GM19397 (cell line): ENCODE data around the gene TOP2A.

Experiments used
- ATAC-seq: cut with Tn5 transposase; IDR thresholded peaks from one replicate; pipeline ENCODE4 v1.9.1; 2021; ENCODE audit warnings: mild to moderate bottlenecking, moderate library complexity; ENCODE audit not compliant: unreplicated experiment

TOP2A gene

DNA sequence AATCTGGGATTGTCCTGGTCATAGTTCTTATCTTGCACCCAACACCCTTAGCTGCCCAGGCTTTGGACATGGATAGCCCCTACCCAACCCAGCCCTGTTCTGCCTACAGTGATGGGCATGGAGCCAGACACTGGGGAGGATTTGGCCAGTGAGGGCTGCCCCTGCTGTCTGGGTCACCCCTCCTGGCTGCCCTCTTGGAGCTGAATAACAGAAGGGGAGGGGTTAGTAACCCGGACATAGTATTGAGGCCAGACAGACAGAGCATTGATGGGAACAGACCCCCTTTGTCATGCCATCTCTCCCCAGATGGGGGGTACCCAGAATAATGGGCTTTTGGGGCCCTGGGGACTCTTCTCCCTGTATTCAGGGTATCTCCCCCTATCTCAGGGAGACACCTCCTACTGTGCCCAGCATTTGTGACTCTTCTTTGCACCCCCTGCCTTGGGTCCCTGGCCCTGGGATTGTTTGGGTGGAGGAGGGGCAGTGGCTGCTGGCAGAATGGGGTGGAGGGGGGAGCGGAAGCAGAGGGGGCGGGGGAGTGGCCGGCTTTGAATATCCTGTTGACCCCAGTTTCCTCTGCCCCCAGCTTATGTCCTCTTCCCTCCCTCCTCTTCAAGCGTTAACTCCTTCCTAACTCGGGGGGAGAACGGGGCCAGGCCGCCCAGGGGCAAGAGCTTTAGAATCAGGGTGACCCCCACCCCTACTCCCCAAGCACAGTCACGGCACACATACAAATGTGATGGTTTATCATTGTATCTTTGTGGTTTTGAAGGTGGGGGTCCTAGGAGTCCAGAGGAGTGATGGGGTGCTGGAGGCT is 70.2 kb downstream of the TOP2A start:
- ATAC-seq: no peak

DNA sequence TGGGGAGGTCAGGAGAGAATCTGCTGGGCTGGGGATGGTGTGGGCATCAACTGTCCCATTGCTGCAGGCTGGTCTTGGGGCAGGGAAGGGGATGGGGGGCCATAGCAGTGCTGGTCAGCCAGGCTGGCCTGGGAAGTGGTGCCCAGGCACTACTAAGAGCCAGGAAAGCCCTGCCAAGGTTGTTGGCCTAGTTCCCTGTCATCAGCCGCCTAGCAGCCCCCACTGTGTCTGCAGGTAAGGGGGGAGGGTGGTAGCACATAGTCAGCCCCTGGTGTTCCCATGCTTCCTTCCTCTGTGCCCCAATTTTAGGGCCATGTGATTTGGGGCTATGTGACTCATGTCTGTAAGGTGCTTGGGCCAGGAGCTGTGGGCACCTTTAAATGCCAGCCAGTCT is 70.9 kb downstream of the TOP2A start:
- no peak for ATAC-seq

DNA sequence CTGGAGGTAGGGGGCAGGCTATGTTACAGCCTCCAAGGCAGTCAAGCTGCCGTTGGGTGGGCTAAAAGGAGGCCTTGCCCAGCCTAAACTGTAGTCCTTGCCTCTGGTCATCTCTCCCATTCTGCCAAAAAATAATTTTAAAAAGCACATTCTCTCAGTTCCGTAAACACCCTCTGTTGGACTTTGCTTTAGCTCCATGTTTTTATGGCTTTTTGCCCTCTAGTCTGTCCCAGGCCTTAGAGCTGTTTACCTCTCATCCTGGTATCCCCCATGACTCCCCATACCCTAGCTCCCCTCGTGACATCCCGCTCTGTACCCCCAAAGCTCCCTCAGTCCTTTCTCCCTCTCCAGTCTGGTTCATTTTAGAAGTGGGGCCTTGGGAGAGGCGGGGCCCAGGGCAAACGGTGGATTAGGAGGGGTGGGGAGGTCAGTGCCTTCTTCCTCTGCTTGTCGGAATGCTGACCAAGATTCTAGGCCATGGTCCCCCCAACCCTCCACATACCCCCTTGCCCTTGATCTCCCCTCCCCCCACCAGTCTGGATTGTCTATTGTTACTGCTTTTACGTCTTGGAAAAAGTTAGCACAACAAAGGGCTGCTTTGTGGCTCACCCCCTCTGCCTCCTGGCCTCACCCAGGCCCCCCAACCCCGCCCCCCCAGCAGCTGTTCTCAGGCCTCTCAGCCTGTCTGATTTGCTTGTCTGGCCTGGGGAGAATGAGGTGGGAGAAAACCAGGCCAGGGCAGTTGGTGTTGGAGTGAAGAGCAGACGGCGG is 71.5 kb downstream of the TOP2A start:
- no peak for ATAC-seq

DNA sequence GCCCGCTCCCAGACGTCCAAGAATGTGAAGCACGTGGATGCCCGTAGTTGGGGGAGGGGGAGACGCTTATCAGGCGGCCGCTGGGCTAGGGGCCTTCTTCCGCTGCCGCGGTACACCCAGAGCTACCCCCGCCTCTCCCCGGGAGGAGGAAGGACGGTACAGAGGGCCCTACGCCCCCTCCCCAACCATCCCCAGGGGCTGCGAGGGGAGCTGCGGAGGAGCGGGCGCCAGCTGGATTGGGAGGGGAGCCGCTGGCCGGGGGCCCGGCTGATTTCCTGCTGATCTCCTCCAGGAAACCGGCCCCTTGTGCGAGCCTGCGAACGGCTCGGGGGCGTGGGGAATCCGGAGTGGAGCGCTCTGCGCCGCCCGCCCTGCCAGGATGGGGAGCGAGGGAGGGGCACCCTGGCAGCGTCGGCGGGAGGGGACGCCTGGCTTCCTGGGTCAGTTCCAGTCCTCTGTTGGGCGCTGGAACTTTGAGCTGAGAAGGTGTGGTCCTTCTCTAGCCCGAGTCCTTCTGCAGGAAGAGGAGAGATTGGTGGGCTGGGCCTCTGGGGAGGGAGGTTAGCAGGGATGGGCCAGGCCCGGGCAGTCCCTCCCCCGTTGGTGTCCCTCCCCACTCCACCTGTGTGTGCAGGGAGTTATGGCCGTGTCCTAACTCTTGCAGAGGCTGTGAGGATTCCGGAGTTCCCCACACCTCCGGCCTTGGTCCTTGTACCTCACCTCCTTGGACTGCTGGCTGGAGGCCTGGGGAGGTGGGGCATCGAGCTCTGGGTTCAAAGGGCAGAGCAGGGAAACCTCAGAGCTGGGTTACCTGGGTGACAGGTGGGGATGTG is 72.3 kb downstream of the TOP2A start:
- ATAC-seq: no peak

DNA sequence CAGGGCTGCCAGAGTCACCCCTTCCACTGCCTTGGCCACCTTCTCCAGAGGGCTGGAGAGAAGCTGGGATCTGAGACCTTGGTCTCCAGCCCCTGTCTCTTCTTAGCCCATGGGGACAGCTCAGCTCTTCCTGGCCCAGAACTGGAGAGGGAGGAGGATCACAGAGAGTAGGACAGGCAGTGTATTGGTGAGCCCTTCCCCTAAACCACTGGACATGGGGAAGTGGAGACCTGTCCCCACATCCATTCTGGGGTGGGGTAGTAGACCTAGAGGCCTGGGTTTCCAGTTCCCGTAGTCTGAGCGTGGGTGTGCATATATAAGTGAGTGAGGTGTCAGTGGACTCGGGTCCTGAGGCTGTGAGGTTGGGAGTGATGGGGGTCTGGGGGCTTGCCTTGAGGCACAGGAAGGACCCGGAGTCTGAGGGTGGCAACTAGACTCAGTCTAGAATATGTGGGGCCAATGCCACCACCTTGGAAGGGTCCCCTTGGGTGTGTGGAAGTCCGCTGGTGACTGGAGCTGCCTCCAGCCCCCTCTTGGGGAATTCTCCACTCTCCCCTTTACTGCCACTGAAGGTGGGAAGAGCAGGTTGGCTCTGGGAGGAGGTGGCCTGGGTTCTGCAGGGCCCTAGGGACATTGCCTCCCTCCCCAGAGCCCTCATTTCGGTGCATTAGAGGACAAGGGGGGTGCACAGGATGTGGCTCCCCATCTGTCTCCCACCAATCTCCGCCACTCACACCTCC is 73.1 kb downstream of the TOP2A start:
- no peak for ATAC-seq

DNA sequence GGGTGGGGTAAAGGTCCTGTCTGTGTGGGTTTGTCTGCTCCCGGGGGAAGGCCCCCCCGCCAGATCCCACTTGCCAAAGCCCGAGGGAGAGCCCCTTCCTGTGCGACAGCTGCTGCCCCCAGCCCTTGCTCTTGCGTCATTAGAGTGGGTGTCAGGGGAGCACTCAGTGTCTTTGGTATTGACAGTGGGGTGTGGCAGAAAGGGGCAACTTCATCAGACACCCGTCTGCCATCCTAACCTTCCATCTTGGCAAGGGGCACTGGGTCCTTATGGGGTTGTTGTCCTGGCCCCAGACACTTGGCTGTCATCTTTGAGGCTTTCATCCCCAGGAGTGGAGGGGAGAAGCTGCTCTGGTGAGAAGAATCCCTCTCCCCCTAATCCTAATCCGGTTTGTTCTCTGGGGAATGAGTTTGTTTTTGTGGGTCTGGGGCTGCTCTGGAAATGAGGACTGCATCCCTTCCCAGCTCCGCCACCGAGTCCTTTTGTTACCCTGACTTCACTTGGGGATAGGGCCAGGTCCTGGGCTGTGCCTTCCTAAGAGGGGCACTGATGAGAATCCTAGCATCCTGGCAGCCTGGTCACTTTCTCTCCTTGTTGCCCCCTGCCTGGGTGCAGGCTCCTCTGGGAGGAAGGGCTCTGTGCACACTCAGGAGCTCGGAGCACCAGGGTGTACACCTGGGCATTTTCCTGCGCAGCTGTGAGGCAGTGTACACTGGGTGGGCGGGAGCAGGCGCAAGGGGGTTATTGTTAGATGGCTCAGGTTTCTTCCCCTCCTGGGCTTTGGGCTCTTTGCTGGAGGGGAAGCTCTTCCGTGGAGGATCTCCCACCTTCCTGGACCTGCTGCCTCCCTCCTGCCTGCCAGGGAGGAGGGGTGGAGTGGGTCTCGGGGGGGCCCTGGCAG is 74.2 kb downstream of the TOP2A start:
- ATAC-seq: no peak

DNA sequence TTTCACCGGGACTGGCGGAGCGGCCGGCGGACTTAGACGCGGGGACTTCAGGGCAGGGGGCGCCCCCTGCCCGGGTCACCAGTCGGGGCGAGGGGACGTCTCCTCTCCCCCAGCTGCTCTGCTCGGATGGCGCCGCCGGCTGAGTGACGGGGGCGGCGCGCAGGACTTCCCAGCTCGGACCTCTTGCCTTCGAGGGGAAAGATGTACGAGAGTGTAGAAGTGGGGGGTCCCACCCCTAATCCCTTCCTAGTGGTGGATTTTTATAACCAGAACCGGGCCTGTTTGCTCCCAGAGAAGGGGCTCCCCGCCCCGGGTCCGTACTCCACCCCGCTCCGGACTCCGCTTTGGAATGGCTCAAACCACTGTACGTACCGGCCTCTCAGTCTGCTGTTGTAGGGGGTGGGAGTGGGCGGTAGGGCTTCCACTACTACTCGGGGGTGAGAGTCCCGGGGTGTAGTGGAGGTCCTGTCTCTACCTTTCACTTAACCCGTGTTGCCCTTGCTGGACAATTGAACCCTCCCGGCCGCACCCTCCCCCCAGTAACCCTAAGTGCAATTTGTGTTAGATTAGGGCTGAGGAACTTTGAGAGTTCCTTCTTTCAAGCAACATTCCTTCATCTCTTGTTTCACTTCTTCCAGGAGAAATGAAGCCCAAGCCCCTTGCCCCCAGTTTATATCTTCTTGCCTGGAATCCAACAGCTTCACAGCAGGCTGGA is 75.0 kb downstream of the TOP2A start:
- no peak for ATAC-seq

DNA sequence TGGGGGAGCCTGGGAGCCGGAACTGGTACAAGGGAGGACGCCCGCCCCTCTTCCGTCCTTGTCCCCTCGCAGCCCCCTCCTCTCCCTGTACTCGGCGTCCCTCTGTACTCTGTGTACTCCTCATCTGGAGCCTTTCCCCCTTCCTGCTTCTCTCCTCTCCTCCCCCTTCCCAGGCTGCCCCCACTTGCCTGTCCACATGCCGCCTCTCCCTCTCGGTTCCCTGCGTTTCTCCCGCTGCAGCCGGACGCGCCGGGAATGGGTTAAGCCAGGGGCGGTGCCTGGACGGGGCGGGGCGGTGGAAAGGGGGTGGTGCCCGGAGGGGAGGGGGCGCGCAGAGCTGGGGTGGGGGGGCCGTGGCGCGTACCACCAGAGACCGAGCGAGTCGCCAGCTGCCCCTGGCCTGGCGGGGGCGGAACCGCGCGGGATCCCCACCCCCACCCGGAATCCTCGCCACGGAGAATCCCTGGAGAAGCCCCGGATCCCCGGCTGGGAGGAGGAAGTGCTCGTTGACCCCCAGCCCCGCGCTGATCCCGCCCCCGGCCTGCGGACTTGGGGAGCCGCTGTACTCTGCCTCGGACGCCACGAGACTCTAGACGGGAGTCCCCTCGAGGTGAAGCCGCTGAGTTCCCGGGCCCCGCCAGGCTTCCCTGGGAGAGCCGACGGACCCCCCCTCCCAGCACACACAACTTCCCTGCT is 75.7 kb downstream of the TOP2A start:
- ATAC-seq: no peak

DNA sequence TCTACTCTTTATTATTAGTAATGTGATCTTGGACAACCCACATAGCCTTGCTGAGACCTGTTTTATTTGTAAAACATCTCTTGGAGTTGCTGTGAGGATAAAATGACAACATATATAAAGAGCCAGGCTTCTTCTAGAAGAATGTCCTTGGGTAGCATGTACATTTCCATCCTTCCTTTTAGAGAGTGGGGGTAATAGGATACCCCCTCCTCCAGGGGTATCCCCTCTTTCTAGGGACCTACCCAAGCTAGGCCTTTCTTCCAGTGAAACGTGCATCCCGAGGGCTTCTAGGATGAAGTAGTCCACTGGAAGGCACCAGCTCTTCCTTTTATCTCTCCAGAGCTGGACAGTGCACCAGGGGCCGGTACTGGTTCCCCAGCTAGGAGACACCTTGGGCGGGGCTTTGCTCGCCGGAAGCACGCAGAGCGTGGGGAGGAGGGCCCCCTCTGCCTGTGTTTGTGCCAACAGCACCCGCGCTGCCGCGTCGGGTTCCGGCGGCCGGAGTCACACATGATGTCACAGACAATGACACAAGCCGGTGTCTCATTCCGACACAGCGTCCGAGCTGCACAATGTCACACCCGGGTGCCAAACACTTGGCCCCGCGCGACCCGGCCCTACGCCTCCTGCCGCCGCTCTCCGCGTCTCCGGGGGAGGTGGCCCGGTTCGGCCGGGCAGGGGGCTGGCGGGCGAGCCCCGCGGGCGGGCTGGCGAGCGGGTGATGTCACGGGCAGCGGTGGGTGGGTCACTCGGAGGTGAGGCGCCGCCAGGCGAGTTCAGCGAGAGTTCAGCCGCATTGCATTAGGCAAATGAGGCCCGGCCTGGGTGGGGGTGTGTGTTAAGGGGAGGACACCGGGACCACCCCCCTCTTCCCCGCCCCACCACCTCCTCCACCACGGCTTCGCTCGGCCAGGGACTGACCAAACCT is 76.6 kb downstream of the TOP2A start:
- peak; percentile 61 for ATAC-seq

DNA sequence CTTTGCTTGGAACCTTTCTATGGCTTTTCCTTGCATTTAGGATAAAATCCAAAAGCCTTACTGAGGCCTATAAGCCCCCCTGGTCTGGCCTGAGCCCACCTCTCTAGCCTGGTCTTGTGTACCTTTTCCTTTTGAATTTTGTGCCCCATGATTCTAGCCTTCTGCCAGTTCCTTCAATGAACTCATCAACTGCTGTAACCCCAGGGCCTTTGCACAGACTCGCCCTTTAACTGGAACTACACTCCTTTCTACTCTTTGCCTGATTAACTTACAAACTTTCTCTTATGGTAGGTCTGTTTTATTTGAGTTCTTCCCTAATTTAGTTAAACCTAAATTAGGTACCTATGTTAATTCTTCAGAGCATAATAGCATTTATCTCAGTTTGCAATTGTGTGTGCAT is 77.4 kb downstream of the TOP2A start:
- ATAC-seq: no peak

DNA sequence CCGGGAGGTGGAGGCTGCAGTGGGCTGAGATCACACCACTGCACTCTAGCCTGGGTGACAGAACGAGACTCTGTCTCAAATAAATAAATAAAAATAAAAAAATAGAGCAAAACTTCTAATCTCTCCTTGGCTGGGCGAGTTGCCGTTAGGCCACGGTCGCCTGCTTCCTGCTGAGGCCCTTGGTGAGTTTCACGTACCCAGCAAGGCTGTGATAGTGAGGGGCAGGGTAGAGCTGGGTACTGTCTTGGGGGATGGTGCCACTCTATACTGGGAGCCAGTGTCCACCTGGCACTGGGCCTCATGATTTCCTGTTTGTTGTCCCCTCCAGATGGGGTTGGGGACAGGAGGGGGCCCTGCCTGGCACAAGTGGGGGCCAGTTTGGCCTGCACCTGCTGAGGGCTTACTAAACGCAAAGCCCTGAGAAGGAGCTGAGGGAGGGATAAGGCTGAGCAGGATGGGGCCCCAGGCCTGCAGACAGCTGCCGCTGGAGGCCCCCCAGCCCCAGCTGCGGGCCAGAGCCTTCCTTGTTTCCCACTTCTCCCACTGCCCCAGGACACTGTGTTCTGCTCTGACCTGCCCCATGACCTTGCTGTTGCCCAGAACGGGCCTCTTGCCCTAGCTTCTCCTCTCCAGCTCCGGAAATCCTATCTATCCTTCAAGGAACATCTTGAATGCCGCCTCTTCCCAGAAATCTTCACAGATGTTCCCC is 78.6 kb downstream of the TOP2A start:
- ATAC-seq: no peak
